ENCODE data around the gene GNG2.

GNG2 gene

GRCh38 chr14:51879170-51879569 is 18.8 kb downstream of the GNG2 start:
- H3K4me3 ChIP-seq (replicated peaks; ENCODE audit: low read depth, low read length): no peak overlapping the region
- DNase-seq (ENCODE audit: extremely low read depth, low read depth): no peak
- no peak for TF ChIP-seq CTCF (IDR thresholded peaks at IDR 0.05; ENCODE audit: low read depth, low read length, missing control alignments)

- no peak for DNase-seq (ENCODE audit: extremely low read depth, low read depth)
- no peak overlapping the region for H3K4me3 ChIP-seq (replicated peaks; ENCODE audit: low read depth, low read length)
- no peak for TF ChIP-seq CTCF (IDR thresholded peaks at IDR 0.05; ENCODE audit: low read depth, low read length, missing control alignments)
Observed at GRCh38 chr14:51880835-51881580, 20.6 kb downstream of the GNG2 start.

GRCh38 chr14:51881636-51882035 is 21.2 kb downstream of the GNG2 start:
- H3K4me3 ChIP-seq (replicated peaks; ENCODE audit: low read depth, low read length): no peak overlapping the region
- DNase-seq (ENCODE audit: extremely low read depth, low read depth): no peak
- no peak for TF ChIP-seq CTCF (IDR thresholded peaks at IDR 0.05; ENCODE audit: low read depth, low read length, missing control alignments)

- no peak overlapping the region for H3K4me3 ChIP-seq (replicated peaks; ENCODE audit: low read depth, low read length)
- no peak for TF ChIP-seq CTCF (IDR thresholded peaks at IDR 0.05; ENCODE audit: low read depth, low read length, missing control alignments)
- DNase-seq (ENCODE audit: extremely low read depth, low read depth): no peak
Observed at GRCh38 chr14:51883232-51883631, 22.8 kb downstream of the GNG2 start.

DNA sequence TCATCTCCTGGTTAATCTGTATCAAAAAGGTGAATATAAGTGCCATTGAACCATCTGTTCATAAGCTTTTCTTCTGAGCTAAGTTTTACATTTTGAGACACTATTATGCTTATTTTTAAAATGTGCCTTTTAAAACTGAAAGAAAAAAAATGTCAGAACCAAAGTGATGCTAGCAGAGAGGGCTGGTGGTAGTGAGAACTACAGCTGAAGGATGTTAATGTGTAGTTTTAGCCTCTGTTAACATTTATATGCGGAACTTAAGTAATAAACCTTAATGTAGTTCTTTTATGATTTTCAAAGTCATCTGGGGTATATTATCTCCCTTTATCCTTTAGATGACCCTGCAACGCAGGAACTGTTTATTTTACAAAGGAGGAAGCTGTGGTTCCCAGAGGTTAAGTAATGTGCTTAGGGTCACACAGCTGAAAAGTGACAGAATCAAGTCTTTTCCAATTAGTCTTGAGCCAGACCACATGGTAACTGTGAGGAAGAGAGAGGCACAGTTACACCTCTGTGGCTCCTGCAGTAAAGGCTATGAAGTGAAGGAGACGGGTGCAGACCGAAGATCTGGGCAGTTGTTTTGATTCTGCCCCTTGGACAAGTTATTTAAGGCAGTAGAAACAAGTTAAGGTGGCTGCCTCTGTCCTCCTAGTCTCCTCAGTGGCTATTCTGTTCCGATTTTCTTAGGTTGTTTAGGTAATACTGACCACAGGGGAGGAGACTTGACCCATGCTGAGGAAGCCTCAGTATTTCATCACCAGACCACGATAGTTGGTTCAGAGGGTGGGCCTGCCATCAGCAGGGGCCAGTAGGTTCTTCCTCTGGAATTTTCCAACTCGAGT is 23.9 kb downstream of the GNG2 start:
- H3K4me3 ChIP-seq (replicated peaks; ENCODE audit: low read depth, low read length): no peak overlapping the region
- TF ChIP-seq CTCF (IDR thresholded peaks at IDR 0.05; ENCODE audit: low read depth, low read length, missing control alignments): no peak
- peak; percentile 89 for DNase-seq (ENCODE audit: extremely low read depth, low read depth)

- no peak for TF ChIP-seq CTCF (IDR thresholded peaks at IDR 0.05; ENCODE audit: low read depth, low read length, missing control alignments)
- no peak overlapping the region for H3K4me3 ChIP-seq (replicated peaks; ENCODE audit: low read depth, low read length)
- DNase-seq (ENCODE audit: extremely low read depth, low read depth): no peak
Observed at GRCh38 chr14:51889851-51890250, 29.4 kb downstream of the GNG2 start.
